ENCODE data around the gene DCAF11.

Gene DCAF11

DNA sequence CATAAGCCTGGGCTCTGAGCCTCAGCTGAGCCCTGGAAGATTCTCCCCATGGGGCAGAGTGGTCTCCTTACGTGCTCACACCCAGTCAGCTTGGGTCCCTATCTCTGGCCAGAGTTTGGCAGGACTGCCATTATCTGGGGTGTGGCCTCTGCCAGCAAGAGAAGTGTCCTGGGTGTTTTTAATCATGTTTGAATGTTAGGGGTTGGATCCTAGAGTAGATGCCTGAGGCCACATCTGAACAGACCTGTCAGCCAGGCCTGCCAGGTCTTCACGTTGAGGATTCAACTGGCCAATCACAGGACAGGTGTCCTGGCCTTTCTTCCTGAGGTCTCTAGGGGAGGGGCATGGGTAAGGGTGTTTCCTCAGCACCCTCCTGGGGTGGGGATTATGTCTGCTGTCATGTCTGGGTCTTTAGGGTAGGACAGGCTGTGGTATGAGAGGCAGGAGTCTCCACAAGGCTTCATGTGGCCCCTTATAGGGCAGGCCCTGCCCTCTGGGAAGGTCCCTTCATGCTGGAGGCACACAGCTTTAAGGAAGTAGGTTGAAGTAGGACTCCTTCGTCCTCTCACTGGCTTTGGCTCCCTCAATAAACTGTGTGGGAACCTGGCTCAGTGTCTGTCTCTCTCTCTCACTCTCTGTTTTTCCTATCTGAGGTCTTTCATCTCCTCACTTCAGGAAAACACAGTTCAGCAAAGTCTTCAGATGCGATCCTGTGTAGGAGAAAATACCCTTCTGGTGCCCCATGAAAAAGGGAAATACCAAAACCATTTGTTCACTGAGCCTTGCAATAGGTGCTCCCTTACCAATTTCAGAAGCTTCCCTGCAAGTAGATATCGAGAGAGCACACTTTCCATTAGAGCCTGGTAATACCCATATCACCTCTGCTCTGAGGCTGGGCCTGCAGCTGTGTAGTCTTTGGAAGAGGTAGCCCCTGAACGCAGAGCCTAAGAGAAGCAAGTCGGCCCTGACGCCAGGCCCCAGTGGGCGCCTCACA is 9.1 kb downstream of the DCAF11 start:
- WGBS, 2 experiments (ENCODE audit: insufficient coverage in 2 of 2): 93% methylated on average over 5 to 9 of the region's 9 CpGs
- Histone ChIP-seq H3K4me3 (ENCODE audit: extremely low read depth, insufficient read depth, low read length, poor library complexity, severe bottlenecking) (no peak overlapping the region), H3K9me3 (ENCODE audit: control insufficient read depth, low read length) (no peaks in the 10 kb centered on the region), H3K36me3 (ENCODE audit: control insufficient read depth, insufficient read depth, low read length) (peaks cover 24% of the 10 kb centered on the region), H3K4me1 (ENCODE audit: control insufficient read depth, insufficient read depth, low read length, poor library complexity, severe bottlenecking) (no peaks in the 10 kb centered on the region), H3K27ac (ENCODE audit: low read depth, low read length, severe bottlenecking) (no peak overlapping the region)

DNA sequence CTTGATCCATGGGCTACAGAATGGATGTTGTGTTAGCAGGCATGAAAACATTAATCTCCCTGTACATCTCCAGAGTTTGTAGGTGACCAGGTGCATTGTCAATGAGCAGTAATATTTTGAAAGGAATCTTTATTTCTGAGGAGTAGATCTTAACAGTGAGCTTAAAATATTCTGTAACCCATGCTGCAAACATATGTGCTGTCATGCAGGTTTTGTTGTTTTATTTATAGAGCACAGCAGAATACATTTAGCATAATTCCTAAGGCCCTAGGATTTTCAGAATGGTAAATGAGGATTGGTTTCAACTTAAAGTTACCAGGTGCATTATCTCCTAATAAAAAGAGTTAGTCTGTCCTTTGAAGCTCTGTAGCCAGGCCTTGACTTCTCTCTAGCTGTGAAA is 12.4 kb downstream of the DCAF11 start:
- Histone ChIP-seq H3K4me1 (ENCODE audit: control insufficient read depth, insufficient read depth, low read length, poor library complexity, severe bottlenecking) (no peaks in the 10 kb centered on the region), H3K9me3 (ENCODE audit: control insufficient read depth, low read length) (no peaks in the 10 kb centered on the region), H3K4me3 (ENCODE audit: extremely low read depth, insufficient read depth, low read length, poor library complexity, severe bottlenecking) (no peak overlapping the region), H3K27ac (ENCODE audit: low read depth, low read length, severe bottlenecking) (no peak overlapping the region), H3K36me3 (ENCODE audit: control insufficient read depth, insufficient read depth, low read length) (peaks cover 2% of the 10 kb centered on the region)

- Histone ChIP-seq H3K4me1 (ENCODE audit: control insufficient read depth, insufficient read depth, low read length, poor library complexity, severe bottlenecking) (no peaks in the 10 kb centered on the region), H3K36me3 (ENCODE audit: control insufficient read depth, insufficient read depth, low read length) (peaks cover 2% of the 10 kb centered on the region), H3K9me3 (ENCODE audit: control insufficient read depth, low read length) (no peaks in the 10 kb centered on the region), H3K27ac (ENCODE audit: low read depth, low read length, severe bottlenecking) (no peak overlapping the region), H3K4me3 (ENCODE audit: extremely low read depth, insufficient read depth, low read length, poor library complexity, severe bottlenecking) (no peak overlapping the region)
- 92 to 100% methylated on average over 1 to 2 of the region's 2 CpGs for WGBS, 2 experiments (ENCODE audit: insufficient coverage in 2 of 2)
Observed at GRCh38 chr14:24127673-24128072, 13.1 kb downstream of the DCAF11 start.

- no peaks in the 10 kb centered on the region for H3K36me3 ChIP-seq (ENCODE audit: control insufficient read depth, insufficient read depth, low read length)
- no peaks in the 10 kb centered on the region for H3K9me3 ChIP-seq (ENCODE audit: control insufficient read depth, low read length)
- H3K27ac ChIP-seq (ENCODE audit: low read depth, low read length, severe bottlenecking): no peak overlapping the region
- WGBS, 2 experiments (ENCODE audit: insufficient coverage in 2 of 2): 88 to 97% methylated on average over 6 of the region's 8 CpGs
- H3K4me3 ChIP-seq (ENCODE audit: extremely low read depth, insufficient read depth, low read length, poor library complexity, severe bottlenecking): no peak overlapping the region
- no peaks in the 10 kb centered on the region for H3K4me1 ChIP-seq (ENCODE audit: control insufficient read depth, insufficient read depth, low read length, poor library complexity, severe bottlenecking)
Observed at GRCh38 chr14:24129410-24129998, 14.9 kb downstream of the DCAF11 start.

DNA sequence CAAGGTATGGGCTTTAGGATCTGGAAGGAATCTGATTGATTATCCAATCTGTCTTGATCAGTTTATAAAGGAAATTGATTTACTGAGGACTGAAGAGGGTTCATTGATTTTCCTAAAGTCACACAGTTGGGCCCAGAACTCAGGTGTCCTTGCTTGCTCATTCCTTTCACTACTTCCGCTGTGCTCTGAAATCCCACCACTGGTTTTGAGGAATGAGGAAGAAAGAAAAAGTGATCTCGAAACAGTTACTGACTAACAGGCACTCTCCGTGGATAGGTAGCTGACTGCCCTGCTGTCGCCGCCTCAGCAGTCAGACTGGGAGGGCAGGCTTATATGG is 15.8 kb downstream of the DCAF11 start, which contains the start of gene FITM1:
Gene FITM1 (plus strand): TSS at position 280 of the 337 bp plus-strand sequence. CDS start 905 bp downstream, outside the sequence.
- WGBS, 2 experiments (ENCODE audit: insufficient coverage in 2 of 2): 90 to 92% methylated on average over 3 to 4 of the region's 5 CpGs
- H3K4me3 ChIP-seq (ENCODE audit: extremely low read depth, insufficient read depth, low read length, poor library complexity, severe bottlenecking): no peak within 1 kb of the TSS

DNA sequence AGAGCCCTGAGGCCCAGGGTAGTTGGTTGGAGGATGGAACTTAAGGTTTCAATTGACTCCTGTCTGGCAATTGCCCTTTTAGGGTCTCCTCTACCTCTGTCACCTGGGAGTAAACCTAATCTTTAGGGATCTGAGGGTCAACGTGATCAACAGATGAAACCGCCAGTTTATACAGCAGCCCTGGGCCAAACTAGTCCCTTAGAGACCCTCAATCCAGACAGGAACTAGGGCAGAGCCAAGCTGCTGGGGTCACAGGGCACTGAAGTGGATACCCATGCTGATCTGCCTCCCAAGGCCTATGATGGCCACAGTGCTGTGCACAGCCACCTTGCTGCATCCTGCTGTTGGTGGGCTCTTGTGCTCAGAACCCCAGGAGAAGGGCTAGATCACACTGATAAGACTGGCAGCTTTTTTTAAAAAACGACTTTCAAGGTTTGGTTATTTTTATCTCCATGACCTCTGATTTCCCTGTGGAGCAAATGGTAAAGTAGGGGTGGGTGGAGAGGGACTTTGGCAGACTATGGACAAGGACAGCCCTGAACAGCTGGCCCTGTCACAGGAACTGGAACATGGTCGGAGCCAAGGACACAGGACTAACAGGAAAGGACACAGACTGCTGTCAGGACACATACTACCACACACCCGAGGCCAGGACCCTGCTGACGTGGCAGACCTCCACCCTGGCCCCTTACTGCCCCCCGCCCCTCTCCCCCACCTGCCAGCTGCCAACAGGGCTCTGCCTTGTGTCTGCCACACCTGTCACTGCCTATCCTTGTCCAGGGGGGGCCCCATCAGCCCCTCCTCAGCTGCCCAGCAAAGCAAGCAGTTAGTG is 16.4 kb downstream of the DCAF11 start:
- Histone ChIP-seq H3K36me3 (ENCODE audit: control insufficient read depth, insufficient read depth, low read length) (no peaks in the 10 kb centered on the region), H3K4me1 (ENCODE audit: control insufficient read depth, insufficient read depth, low read length, poor library complexity, severe bottlenecking) (no peaks in the 10 kb centered on the region), H3K27ac (ENCODE audit: low read depth, low read length, severe bottlenecking) (no peak overlapping the region), H3K4me3 (ENCODE audit: extremely low read depth, insufficient read depth, low read length, poor library complexity, severe bottlenecking) (no peak overlapping the region), H3K9me3 (ENCODE audit: control insufficient read depth, low read length) (no peaks in the 10 kb centered on the region)
- WGBS, 2 experiments (ENCODE audit: insufficient coverage in 2 of 2): 75 to 80% methylated on average over 2 to 6 of the region's 7 CpGs

More for the DNA sequence above, 15.8 kb downstream of the DCAF11 start, which contains the start of gene FITM1:
- no peak within 1 kb of the TSS for H3K27ac ChIP-seq (ENCODE audit: low read depth, low read length, severe bottlenecking)
- H3K4me1 ChIP-seq (ENCODE audit: control insufficient read depth, insufficient read depth, low read length, poor library complexity, severe bottlenecking): no peaks in the 10 kb centered on the region
- no peaks in the 10 kb centered on the region for H3K36me3 ChIP-seq (ENCODE audit: control insufficient read depth, insufficient read depth, low read length)
- H3K9me3 ChIP-seq (ENCODE audit: control insufficient read depth, low read length): no peaks in the 10 kb centered on the region

- WGBS, 2 experiments (ENCODE audit: insufficient coverage in 2 of 2): 92% methylated on average over 12 to 15 of the region's 15 CpGs
- no peak overlapping the region for H3K27ac ChIP-seq (ENCODE audit: low read depth, low read length, severe bottlenecking)
- no peak overlapping the region for H3K4me3 ChIP-seq (ENCODE audit: extremely low read depth, insufficient read depth, low read length, poor library complexity, severe bottlenecking)
- H3K9me3 ChIP-seq (ENCODE audit: control insufficient read depth, low read length): no peaks in the 10 kb centered on the region
- H3K4me1 ChIP-seq (ENCODE audit: control insufficient read depth, insufficient read depth, low read length, poor library complexity, severe bottlenecking): peaks cover under 1% of the 10 kb centered on the region
- H3K36me3 ChIP-seq (ENCODE audit: control insufficient read depth, insufficient read depth, low read length): no peaks in the 10 kb centered on the region
Observed at GRCh38 chr14:24131549-24131966, 17.0 kb downstream of the DCAF11 start.

DNA sequence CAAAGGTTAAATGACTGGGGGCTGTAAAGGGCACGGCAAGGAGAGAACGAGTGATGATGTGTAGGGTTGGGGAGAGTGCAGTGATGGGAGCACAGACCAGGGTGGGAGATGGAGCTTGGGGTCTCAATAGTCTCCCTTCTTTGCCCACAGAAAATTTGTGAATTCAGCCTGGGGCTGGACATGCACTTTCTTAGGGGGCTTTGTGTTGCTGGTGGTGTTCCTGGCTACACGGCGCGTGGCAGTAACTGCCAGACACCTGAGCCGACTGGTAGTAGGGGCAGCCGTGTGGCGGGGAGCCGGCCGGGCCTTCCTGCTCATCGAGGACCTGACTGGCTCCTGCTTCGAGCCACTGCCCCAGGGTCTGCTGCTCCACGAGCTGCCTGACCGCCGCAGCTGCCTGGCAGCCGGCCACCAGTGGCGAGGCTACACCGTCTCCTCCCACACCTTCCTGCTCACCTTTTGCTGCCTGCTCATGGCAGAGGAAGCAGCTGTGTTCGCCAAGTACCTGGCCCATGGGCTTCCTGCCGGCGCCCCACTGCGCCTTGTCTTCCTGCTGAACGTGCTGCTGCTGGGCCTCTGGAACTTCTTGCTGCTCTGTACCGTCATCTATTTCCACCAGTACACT is 17.6 kb downstream of the DCAF11 start:
- no peak overlapping the region for H3K27ac ChIP-seq (ENCODE audit: low read depth, low read length, severe bottlenecking)
- whole genome bisulfite sequencing, 2 experiments (ENCODE audit: insufficient coverage in 2 of 2): 87 to 92% methylated on average over 23 to 24 of the region's 24 CpGs
- no peaks in the 10 kb centered on the region for H3K9me3 ChIP-seq (ENCODE audit: control insufficient read depth, low read length)
- peaks cover 2% of the 10 kb centered on the region for H3K4me1 ChIP-seq (ENCODE audit: control insufficient read depth, insufficient read depth, low read length, poor library complexity, severe bottlenecking)
- no peak overlapping the region for H3K4me3 ChIP-seq (ENCODE audit: extremely low read depth, insufficient read depth, low read length, poor library complexity, severe bottlenecking)
- no peaks in the 10 kb centered on the region for H3K36me3 ChIP-seq (ENCODE audit: control insufficient read depth, insufficient read depth, low read length)

DNA sequence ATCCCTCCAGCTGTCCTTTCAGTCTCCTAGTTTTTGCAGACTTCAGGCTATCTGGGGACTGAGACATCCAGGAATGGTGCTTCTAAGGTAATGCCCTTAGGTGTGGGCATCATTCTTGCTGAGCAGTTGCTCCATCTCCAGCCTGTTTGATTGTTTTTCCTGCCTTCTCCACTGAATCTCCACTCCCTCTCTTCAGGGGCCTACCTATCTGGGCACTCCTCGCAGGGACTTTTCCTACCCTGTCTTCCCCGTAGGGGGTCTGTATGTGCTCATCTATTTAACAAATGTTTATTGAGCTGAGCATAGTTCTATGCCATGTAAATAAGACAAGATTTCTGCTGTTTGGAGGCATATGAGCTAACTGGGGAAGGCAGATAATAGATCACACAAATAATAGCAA is 18.4 kb downstream of the DCAF11 start:
- no peak overlapping the region for H3K4me3 ChIP-seq (ENCODE audit: extremely low read depth, insufficient read depth, low read length, poor library complexity, severe bottlenecking)
- H3K9me3 ChIP-seq (ENCODE audit: control insufficient read depth, low read length): no peaks in the 10 kb centered on the region
- peaks cover 2% of the 10 kb centered on the region for H3K4me1 ChIP-seq (ENCODE audit: control insufficient read depth, insufficient read depth, low read length, poor library complexity, severe bottlenecking)
- no peak overlapping the region for H3K27ac ChIP-seq (ENCODE audit: low read depth, low read length, severe bottlenecking)
- 92% methylated on average over 2 of the region's 2 CpGs; no CpG with 5 or more reads in 1 of the 2 experiments for WGBS, 2 experiments (ENCODE audit: insufficient coverage in 2 of 2)
- peaks cover 5% of the 10 kb centered on the region for H3K36me3 ChIP-seq (ENCODE audit: control insufficient read depth, insufficient read depth, low read length)

DNA sequence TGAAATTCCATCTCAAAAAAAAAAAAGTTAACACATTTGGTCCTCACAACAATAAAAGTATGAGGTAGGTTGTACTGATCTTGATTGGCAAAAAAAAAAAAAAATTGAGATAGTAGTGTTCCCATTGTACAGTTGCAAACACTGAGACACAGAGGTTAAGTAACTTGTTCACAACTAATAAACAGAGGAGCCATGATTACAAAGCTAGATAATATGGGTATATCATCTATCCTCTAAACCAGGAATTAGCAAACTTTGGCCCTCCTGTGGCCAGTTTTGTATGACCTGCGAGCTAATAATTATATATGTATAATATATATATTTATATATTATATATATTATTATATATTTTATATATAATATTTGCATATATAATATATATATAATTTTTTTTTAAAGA is 19.2 kb downstream of the DCAF11 start:
- Histone ChIP-seq H3K27ac (ENCODE audit: low read depth, low read length, severe bottlenecking) (no peak overlapping the region), H3K36me3 (ENCODE audit: control insufficient read depth, insufficient read depth, low read length) (peaks cover 12% of the 10 kb centered on the region), H3K4me3 (ENCODE audit: extremely low read depth, insufficient read depth, low read length, poor library complexity, severe bottlenecking) (no peak overlapping the region), H3K9me3 (ENCODE audit: control insufficient read depth, low read length) (no peaks in the 10 kb centered on the region), H3K4me1 (ENCODE audit: control insufficient read depth, insufficient read depth, low read length, poor library complexity, severe bottlenecking) (peaks cover 2% of the 10 kb centered on the region)
- WGBS, 2 experiments (ENCODE audit: insufficient coverage in 2 of 2): no CpG with 5 or more reads among the region's 1 CpG

All from mesodermal cell (in vitro differentiated cells).